Measurements from ENCODE around the gene ZNF507. TPM values are rescaled to one million over a fixed set of nuclear protein-coding genes. Genes with fewer than 3 reads are reported as not detected.
"Not testable (repeated sequence)": the region's sequence is repeated elsewhere in the genome, so short reads cannot be mapped to it uniquely, and the experiment has no call there.

The ZNF507 gene
- total RNA-seq, 1 donor from 2014 or later: 17.7 TPM

GRCh38 chr19:32377088-32377487, 31.7 kb downstream of the ZNF507 start:
- Histone ChIP-seq H3K4me1 (peaks cover 20% of the 10 kb centered on the region), H3K36me3 (peaks cover 56% of the 10 kb centered on the region)
- intact Hi-C loops (cut with micrococcal nuclease); H3K27ac ChIP-seq (replicated peaks); H3K27me3 ChIP-seq (ENCODE audit: low read depth); H3K4me3 ChIP-seq; DNase-seq; H3K9me3 ChIP-seq (replicated peaks): not testable (repeated sequence)
- TF ChIP-seq, protein P1, sequence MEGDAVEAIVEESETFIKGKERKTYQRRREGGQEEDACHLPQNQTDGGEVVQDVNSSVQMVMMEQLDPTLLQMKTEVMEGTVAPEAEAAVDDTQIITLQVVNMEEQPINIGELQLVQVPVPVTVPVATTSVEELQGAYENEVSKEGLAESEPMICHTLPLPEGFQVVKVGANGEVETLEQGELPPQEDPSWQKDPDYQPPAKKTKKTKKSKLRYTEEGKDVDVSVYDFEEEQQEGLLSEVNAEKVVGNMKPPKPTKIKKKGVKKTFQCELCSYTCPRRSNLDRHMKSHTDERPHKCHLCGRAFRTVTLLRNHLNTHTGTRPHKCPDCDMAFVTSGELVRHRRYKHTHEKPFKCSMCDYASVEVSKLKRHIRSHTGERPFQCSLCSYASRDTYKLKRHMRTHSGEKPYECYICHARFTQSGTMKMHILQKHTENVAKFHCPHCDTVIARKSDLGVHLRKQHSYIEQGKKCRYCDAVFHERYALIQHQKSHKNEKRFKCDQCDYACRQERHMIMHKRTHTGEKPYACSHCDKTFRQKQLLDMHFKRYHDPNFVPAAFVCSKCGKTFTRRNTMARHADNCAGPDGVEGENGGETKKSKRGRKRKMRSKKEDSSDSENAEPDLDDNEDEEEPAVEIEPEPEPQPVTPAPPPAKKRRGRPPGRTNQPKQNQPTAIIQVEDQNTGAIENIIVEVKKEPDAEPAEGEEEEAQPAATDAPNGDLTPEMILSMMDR (IDR thresholded peaks at IDR 0.05; ENCODE audit: borderline replicate concordance): peak; percentile 39

DNA sequence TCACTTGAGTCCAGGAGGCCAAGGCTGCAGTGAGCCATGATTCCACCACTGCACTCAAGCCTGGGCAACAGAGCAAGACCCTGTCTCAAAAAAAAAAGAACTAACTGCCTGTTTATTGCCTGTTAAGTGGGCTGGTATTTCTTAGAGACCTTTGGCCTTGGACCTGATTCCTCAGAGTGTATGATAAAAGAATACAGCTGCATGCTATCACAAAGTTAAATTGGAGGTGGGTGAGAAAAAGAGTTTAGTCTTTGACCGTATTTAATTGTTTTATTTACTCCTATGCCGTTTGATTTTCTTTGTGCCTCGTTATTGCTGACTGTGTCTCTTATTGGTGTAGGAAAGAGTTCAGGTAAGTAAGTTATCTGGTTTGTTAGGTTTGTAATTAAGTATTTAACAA, 34.9 kb downstream of the ZNF507 start:
- TF ChIP-seq, protein P1 (IDR thresholded peaks at IDR 0.05; ENCODE audit: borderline replicate concordance): no peak

GRCh38 chr19:32387701-32388392, 42.4 kb downstream of the ZNF507 start:
- H3K4me3 ChIP-seq: no peak overlapping the region
- H3K9me3 ChIP-seq (replicated peaks): no peaks in the 10 kb centered on the region
- TF ChIP-seq, protein P1 (IDR thresholded peaks at IDR 0.05; ENCODE audit: borderline replicate concordance): no peak
- no peaks in the 10 kb centered on the region for H3K27me3 ChIP-seq (ENCODE audit: low read depth)
- H3K4me1 ChIP-seq: peaks cover 2% of the 10 kb centered on the region
- intact Hi-C loops (cut with micrococcal nuclease): no loop called here
- no peak for DNase-seq
- no peak overlapping the region for H3K27ac ChIP-seq (replicated peaks)
- peaks cover 17% of the 10 kb centered on the region for H3K36me3 ChIP-seq

More for the DNA sequence above, 34.9 kb downstream of the ZNF507 start:
- intact Hi-C loops (cut with micrococcal nuclease): no loop called here
- H3K4me3 ChIP-seq: no peak overlapping the region
- DNase-seq: no peak
- no peaks in the 10 kb centered on the region for H3K27me3 ChIP-seq (ENCODE audit: low read depth)
- H3K27ac ChIP-seq (replicated peaks): no peak overlapping the region
- H3K4me1 ChIP-seq: no peaks in the 10 kb centered on the region
- H3K9me3 ChIP-seq (replicated peaks): no peaks in the 10 kb centered on the region
- peaks cover 65% of the 10 kb centered on the region for H3K36me3 ChIP-seq

- no peaks in the 10 kb centered on the region for H3K27me3 ChIP-seq (ENCODE audit: low read depth)
- H3K9me3 ChIP-seq (replicated peaks): no peaks in the 10 kb centered on the region
- peaks cover 8% of the 10 kb centered on the region for H3K4me1 ChIP-seq
- H3K36me3 ChIP-seq: peaks cover 12% of the 10 kb centered on the region
- H3K27ac ChIP-seq (replicated peaks): no peak overlapping the region
- intact Hi-C loops (cut with micrococcal nuclease): no loop called here
- no peak overlapping the region for H3K4me3 ChIP-seq
- DNase-seq: no peak
- TF ChIP-seq, protein P1 (IDR thresholded peaks at IDR 0.05; ENCODE audit: borderline replicate concordance): no peak
Observed at GRCh38 chr19:32388393-32388855, 43.0 kb downstream of the ZNF507 start.

DNA sequence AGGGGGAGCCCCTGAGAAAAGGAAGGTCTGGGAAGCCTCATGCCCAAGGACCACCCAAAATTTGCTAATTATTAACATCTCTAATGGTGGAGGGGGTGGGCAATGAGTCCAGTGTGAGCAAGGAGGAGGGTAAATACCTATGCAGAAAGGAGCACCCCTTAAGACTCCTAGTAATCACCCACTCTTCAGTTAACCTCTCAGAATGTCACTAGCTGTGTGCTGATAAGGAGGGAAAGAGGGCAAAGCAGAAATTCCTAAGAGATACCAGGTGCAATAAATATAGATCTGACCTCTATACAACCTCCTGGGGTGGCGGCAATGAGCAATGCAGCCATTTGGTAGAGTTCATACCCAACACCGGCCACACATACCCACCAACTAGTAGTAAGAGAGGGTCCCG, 47.5 kb downstream of the ZNF507 start:
- TF ChIP-seq, protein P1 (IDR thresholded peaks at IDR 0.05; ENCODE audit: borderline replicate concordance): no peak
- DNase-seq: no peak
- Histone ChIP-seq H3K4me3 (peak overlapping the region; percentile 1), H3K36me3 (no peaks in the 10 kb centered on the region), H3K4me1 (peaks cover 10% of the 10 kb centered on the region), H3K27me3 (ENCODE audit: low read depth) (no peaks in the 10 kb centered on the region), H3K27ac (replicated peaks) (no peak overlapping the region), H3K9me3 (replicated peaks) (no peaks in the 10 kb centered on the region)
- intact Hi-C loops (cut with micrococcal nuclease): no loop called here

All from left ventricle myocardium inferior (tissue), 1 donor.